Keratinocyte (primary cell): ENCODE measurements around the gene C1QC. TPM values are rescaled to one million over a fixed set of nuclear protein-coding genes. Genes with fewer than 3 reads are reported as not detected.

Experiments used
- DNase-seq: peaks from one replicate; pipeline ENCODE4 v3.0.0-alpha.2; 2011; ENCODE audit warnings: low read depth, missing footprints, low spot score
- FAIRE-seq: peaks from 2 replicates; lab custom pipeline; 2011; peaks lifted over from hg19 to GRCh38; lab: Jason Lieb, UNC
- H2AFZ ChIP-seq: 2 replicates; pipeline ENCODE4 v1.6.0; 2012; ENCODE audit warnings: low read length, control low read depth, inconsistent platforms; ENCODE audit not compliant: control insufficient read depth
- H3K27ac ChIP-seq: 2 replicates; pipeline ENCODE4 v1.5.1; 2011; ENCODE audit warnings: low read length; ENCODE audit not compliant: control insufficient read depth, insufficient read depth
- H3K27me3 ChIP-seq: 3 replicates; pipeline ENCODE4 v1.6.0; 2011; ENCODE audit warnings: low read length; ENCODE audit not compliant: control insufficient read depth, insufficient read depth; ENCODE audit errors: extremely low read depth
- H3K36me3 ChIP-seq, 2 experiments: 2 replicates in 1 of 2; 3 replicates in 1 of 2; pipeline ENCODE4 v1.5.1; 2011; ENCODE audit warnings: low read length in 2 of 2, mild to moderate bottlenecking in 1 of 2; ENCODE audit not compliant: control insufficient read depth in 2 of 2, insufficient read depth in 2 of 2; ENCODE audit errors: extremely low read depth in 1 of 2
- H3K4me1 ChIP-seq: 3 replicates; pipeline ENCODE4 v1.5.1; 2011; ENCODE audit warnings: low read length; ENCODE audit not compliant: control insufficient read depth, insufficient read depth; ENCODE audit errors: extremely low read depth
- H3K4me2 ChIP-seq: 3 replicates; pipeline ENCODE4 v1.6.0; 2011; ENCODE audit warnings: low read depth, low read length; ENCODE audit not compliant: control insufficient read depth, insufficient read depth; ENCODE audit errors: extremely low read depth
- H3K4me3 ChIP-seq, 3 experiments: fragments of 200-600 bp in 1 of 3; sonication (generic) in 1 of 3; 2 replicates in 2 of 3; 3 replicates in 1 of 3; pipeline ENCODE4 v1.5.1; 2011 to 2016; ENCODE audit warnings: low read length in 3 of 3, mild to moderate bottlenecking in 3 of 3, control low read depth in 2 of 3, inconsistent platforms in 1 of 3, low read depth in 1 of 3, mixed read lengths in 1 of 3, mixed run types in 1 of 3, moderate library complexity in 1 of 3; ENCODE audit not compliant: control insufficient read depth in 2 of 3, insufficient read depth in 2 of 3; ENCODE audit errors: extremely low read depth in 1 of 3
- H3K79me2 ChIP-seq: 2 replicates; pipeline ENCODE4 v1.6.0; 2012; ENCODE audit warnings: low read length; ENCODE audit not compliant: control insufficient read depth, insufficient read depth
- H3K9ac ChIP-seq: 3 replicates; pipeline ENCODE4 v1.6.0; 2011; ENCODE audit warnings: low read length; ENCODE audit not compliant: control insufficient read depth, insufficient read depth; ENCODE audit errors: extremely low read depth
- H3K9me1 ChIP-seq: 3 replicates; pipeline ENCODE4 v1.6.0; 2011; ENCODE audit warnings: low read length; ENCODE audit not compliant: control insufficient read depth, insufficient read depth; ENCODE audit errors: extremely low read depth
- H3K9me3 ChIP-seq: 2 replicates; pipeline ENCODE4 v1.5.1; 2012; ENCODE audit warnings: low read depth, low read length; ENCODE audit not compliant: control insufficient read depth
- H4K20me1 ChIP-seq: 3 replicates; pipeline ENCODE4 v1.6.0; 2011; ENCODE audit warnings: low read length; ENCODE audit not compliant: control insufficient read depth, insufficient read depth; ENCODE audit errors: extremely low read depth
- EZH2 ChIP-seq: IDR thresholded peaks from one replicate; pipeline ENCODE4 v1.6.1; 2012; ENCODE audit warnings: inconsistent platforms, mild to moderate bottlenecking, low read length, moderate library complexity
- dilution Hi-C: fragments of 300-500 bp; cut with MboI; formaldehyde crosslinking; loops from one replicate; pipeline ENCODE4 v1.7.0; 2020; ENCODE audit warnings: low sequenced_read_pairs; ENCODE audit not compliant: extremely low pct_ligation_motif_present
- polyA plus RNA-seq, 5 experiments: library from polyadenylated mRNA; depleted of rRNA in 3 of 5; stranded (reverse) in 3 of 5; stranded (forward) in 1 of 5; unstranded in 1 of 5; fragments of >200 nt; gene quantifications; 1 replicate in 1 of 5; 2 replicates in 3 of 5; 3 replicates in 1 of 5; pipeline versions ENCODE4 v1.2.1 to v1.2.3, GENCODE V29; 2011 to 2012; ENCODE audit warnings: missing spikeins in 2 of 5, low read depth in 1 of 5, low replicate concordance in 1 of 5
- TF ChIP-seq, protein P1 (sequence below), 3 experiments: IDR thresholded peaks in 1 of 3; conservative IDR thresholded peaks in 1 of 3; optimal IDR thresholded peaks in 1 of 3; 2 replicates in 2 of 3; 3 replicates in 1 of 3; pipeline versions ENCODE3 to v1.5.1; 2011; ENCODE audit warnings: low read length in 3 of 3, mild to moderate bottlenecking in 3 of 3, moderate library complexity in 2 of 3, control low read depth in 1 of 3, inconsistent platforms in 1 of 3; ENCODE audit not compliant: insufficient read depth in 2 of 3; ENCODE audit errors: extremely low read depth in 1 of 3

C1QC gene
- polyA plus RNA-seq, 1 donor (not counting 4 experiments of a cell fraction or from before 2014, with no cell fraction given) = not detected

- no peak for FAIRE-seq
- TF ChIP-seq, protein P1, sequence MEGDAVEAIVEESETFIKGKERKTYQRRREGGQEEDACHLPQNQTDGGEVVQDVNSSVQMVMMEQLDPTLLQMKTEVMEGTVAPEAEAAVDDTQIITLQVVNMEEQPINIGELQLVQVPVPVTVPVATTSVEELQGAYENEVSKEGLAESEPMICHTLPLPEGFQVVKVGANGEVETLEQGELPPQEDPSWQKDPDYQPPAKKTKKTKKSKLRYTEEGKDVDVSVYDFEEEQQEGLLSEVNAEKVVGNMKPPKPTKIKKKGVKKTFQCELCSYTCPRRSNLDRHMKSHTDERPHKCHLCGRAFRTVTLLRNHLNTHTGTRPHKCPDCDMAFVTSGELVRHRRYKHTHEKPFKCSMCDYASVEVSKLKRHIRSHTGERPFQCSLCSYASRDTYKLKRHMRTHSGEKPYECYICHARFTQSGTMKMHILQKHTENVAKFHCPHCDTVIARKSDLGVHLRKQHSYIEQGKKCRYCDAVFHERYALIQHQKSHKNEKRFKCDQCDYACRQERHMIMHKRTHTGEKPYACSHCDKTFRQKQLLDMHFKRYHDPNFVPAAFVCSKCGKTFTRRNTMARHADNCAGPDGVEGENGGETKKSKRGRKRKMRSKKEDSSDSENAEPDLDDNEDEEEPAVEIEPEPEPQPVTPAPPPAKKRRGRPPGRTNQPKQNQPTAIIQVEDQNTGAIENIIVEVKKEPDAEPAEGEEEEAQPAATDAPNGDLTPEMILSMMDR (optimal IDR thresholded peaks at IDR 0.05 in 1 of 3, IDR thresholded peaks at IDR 0.05 in 1 of 3, conservative IDR thresholded peaks at IDR 0.05 in 1 of 3; ENCODE audit: extremely low read depth in 1 of 3, insufficient read depth in 2 of 3, low read length in 3 of 3) = no peak
- no peak for TF ChIP-seq EZH2
These were observed 37.3 kb downstream of the C1QC start for GRCh38 chr1:22680726-22681125.

GRCh38 chr1:22681556-22682276, 38.3 kb downstream of the C1QC start:
- no peak for DNase-seq
- dilution Hi-C loops = no loop called here
- no peak for FAIRE-seq
- Histone ChIP-seq H3K9ac (no peak overlapping the region), H3K27me3 (peaks cover 5% of the 10 kb centered on the region), H3K36me3 (no peaks in the 10 kb centered on the region), H3K4me1 (no peaks in the 10 kb centered on the region), H3K4me3 (no peak overlapping the region), H3K4me2 (no peak overlapping the region), H3K79me2 (no peaks in the 10 kb centered on the region), H3K9me1 (no peaks in the 10 kb centered on the region), H4K20me1 (no peaks in the 10 kb centered on the region), H3K27ac (no peak overlapping the region), H3K9me3 (no peaks in the 10 kb centered on the region), H2AFZ (no peak overlapping the region)
- no peak for TF ChIP-seq EZH2
- TF ChIP-seq, protein P1 (optimal IDR thresholded peaks at IDR 0.05 in 1 of 3, IDR thresholded peaks at IDR 0.05 in 1 of 3, conservative IDR thresholded peaks at IDR 0.05 in 1 of 3; ENCODE audit: extremely low read depth in 1 of 3, insufficient read depth in 2 of 3, low read length in 3 of 3) = no peak

More at GRCh38 chr1:22680726-22681125, 37.3 kb downstream of the C1QC start:
- DNase-seq = no peak
- Histone ChIP-seq H3K27ac (no peak overlapping the region), H3K9me3 (no peaks in the 10 kb centered on the region), H4K20me1 (no peaks in the 10 kb centered on the region), H3K9ac (no peak overlapping the region), H3K4me3 (no peak overlapping the region), H2AFZ (no peak overlapping the region), H3K4me1 (no peaks in the 10 kb centered on the region), H3K79me2 (no peaks in the 10 kb centered on the region), H3K27me3 (peaks cover 3% of the 10 kb centered on the region), H3K9me1 (no peaks in the 10 kb centered on the region), H3K4me2 (no peak overlapping the region), H3K36me3 (no peaks in the 10 kb centered on the region)
- dilution Hi-C loops = no loop called here
